Right cardiac atrium (tissue), 5 donors: ENCODE results near the gene MGAT1. TPM values are rescaled to one million over a fixed set of nuclear protein-coding genes. Genes with fewer than 3 reads are reported as not detected.

Source experiments
- ATAC-seq, 2 donors: fragments of 200-7000 bp; cut with Tn5 transposase; one replicate each; pipeline versions ENCODE4 v1.8.0 to v1.9.1; 2020; ENCODE audit warnings: moderate library complexity in 2 of 2, mild to moderate bottlenecking in 1 of 2
- DNase-seq, 3 donors: peaks; one replicate each; pipeline ENCODE4 v3.0.0-alpha.2; 2020
- H3K27ac ChIP-seq: one replicate; pipeline ENCODE4 v1.5.1; 2013; ENCODE audit warnings: mild to moderate bottlenecking, low read length, control low read depth, moderate library complexity
- H3K27me3 ChIP-seq: one replicate; pipeline ENCODE4 v1.6.1; 2013; ENCODE audit not compliant: control insufficient read depth, insufficient read depth
- H3K4me1 ChIP-seq: one replicate; pipeline ENCODE4 v1.6.1; 2013; ENCODE audit warnings: low read length; ENCODE audit not compliant: control insufficient read depth, insufficient read depth
- H3K4me3 ChIP-seq: one replicate; pipeline ENCODE4 v1.5.1; 2013; ENCODE audit warnings: low read length, control low read depth
- H3K9me3 ChIP-seq: one replicate; pipeline ENCODE4 v1.6.1; 2013; ENCODE audit warnings: low read length; ENCODE audit not compliant: control insufficient read depth
- WGBS: extraction: QIAGEN DNeasy Blood & Tissue Kit; methylation state at CpG from one replicate; pipeline ENCODE4 v1.1.7; 2013; 5-methylcytosine and 5-hydroxymethylcytosine counted together
- intact Hi-C, 4 donors: fragments of 100-400 bp; cut with DNase I; formaldehyde crosslinking; loops; one replicate each; pipeline versions ENCODE4 v1.11.0 to v1.14.0; 2022 to 2023
- long read RNA-seq, 4 donors: library from polyadenylated mRNA; unstranded; transcript quantifications; one replicate each; pipeline ENCODE4 v2.0.0, GENCODE V29; 2020 to 2021
- polyA plus RNA-seq: library from polyadenylated mRNA; stranded (reverse); fragments of 200-250 nt; gene quantifications from one replicate; pipeline ENCODE4 v1.2.3, GENCODE V29; 2013
- total RNA-seq, 4 donors: library from RNA; stranded (reverse); fragmentation: NEBNext Ultra II Directional; extraction: Animal tissue kit (Norgen Biotek cat#: 25700); gene quantifications; one replicate each; pipeline ENCODE4 v1.2.1, GENCODE V29; 2021
- donor health status: healthy with polysubstance abuse.
- donor health status: DM: no; HTN: yes; CAD: no.
- donor health status: DM: no; HTN: no; CAD: no.
- donor health status: DM: no; HTN: yes; CAD: no; lungs with severe emphysema.
- donor health status: DM: yes; HTN: yes; CAD: no.

MGAT1 gene
- total RNA-seq (100 to 1,000 TPM in 1 of 4 donors, 10 to 100 TPM in 3; 74.3 to 119 (median 82.7) TPM), polyA plus RNA-seq (87.6 TPM)
- long read RNA-seq, donor 1, transcript MGAT1-204 (2 exons, 1,919 nt): minor isoform, 6 of 305 reads
- long read RNA-seq, donor 1, transcript MGAT1-203 (3 exons, 3,077 nt): minor isoform, 46 of 305 reads
- long read RNA-seq, donor 1, transcript MGAT1-201 (2 exons, 2,761 nt): major isoform, 152 of 305 reads
- long read RNA-seq, donor 1, partial matches to known transcripts: 5 of 305 reads
- long read RNA-seq, donor 1, other reads (novel, unspliced or antisense): 93 of 305 reads
- long read RNA-seq, donor 2, transcript MGAT1-201 (2 exons, 2,761 nt): major isoform, 86 of 159 reads
- long read RNA-seq, donor 2, transcript MGAT1-204 (2 exons, 1,919 nt): minor isoform, 7 of 159 reads
- long read RNA-seq, donor 2, transcript MGAT1-203 (3 exons, 3,077 nt): minor isoform, 47 of 159 reads
- long read RNA-seq, donor 2, partial matches to known transcripts: 1 of 159 reads
- long read RNA-seq, donor 2, other reads (novel, unspliced or antisense): 16 of 159 reads
- long read RNA-seq, donor 3, transcript MGAT1-204 (2 exons, 1,919 nt): minor isoform, 8 of 835 reads
- long read RNA-seq, donor 3, transcript MGAT1-201 (2 exons, 2,761 nt): major isoform, 616 of 835 reads
- long read RNA-seq, donor 3, transcript MGAT1-203 (3 exons, 3,077 nt): minor isoform, 49 of 835 reads
- long read RNA-seq, donor 3, partial matches to known transcripts: 1 of 835 reads
- long read RNA-seq, donor 3, other reads (novel, unspliced or antisense): 149 of 835 reads
- long read RNA-seq, donor 4, transcript MGAT1-201 (2 exons, 2,761 nt): major isoform, 80 of 158 reads
- long read RNA-seq, donor 4, transcript MGAT1-204 (2 exons, 1,919 nt): minor isoform, 11 of 158 reads
- long read RNA-seq, donor 4, transcript MGAT1-203 (3 exons, 3,077 nt): minor isoform, 37 of 158 reads
- long read RNA-seq, donor 4, partial matches to known transcripts: 0 of 158 reads
- long read RNA-seq, donor 4, other reads (novel, unspliced or antisense): 24 of 158 reads

- DNase-seq: peak; percentile 92 to 96 (median 96)
- ATAC-seq: peak; percentile 89 to 92
- intact Hi-C loops: loop anchor here in 2 of 4 donors (10.0 kb wide), 2 partner anchors 52 to 62 kb away; partner anchors contain the start of gene ZFP62 (in 1 of the 2)
- Histone ChIP-seq H3K4me1 (peaks cover 42% of the 10 kb centered on the region), H3K27me3 (no peaks in the 10 kb centered on the region), H3K4me3 (peak within 1 kb of the TSS; percentile 72), H3K27ac (peak within 1 kb of the TSS; percentile 98), H3K9me3 (no peaks in the 10 kb centered on the region)
- under 1% methylated on average over 87 of the region's 87 CpGs for WGBS
Observed at GRCh38 chr5:180802325-180803180, at the start of gene MGAT1. TSS of gene MGAT1 (minus strand) at chr5:180802806. CDS start at chr5:180792971, 9,835 bp downstream.

- Histone ChIP-seq H3K4me1 (no peaks in the 10 kb centered on the region), H3K9me3 (no peaks in the 10 kb centered on the region), H3K4me3 (no peak overlapping the region), H3K27me3 (no peaks in the 10 kb centered on the region), H3K27ac (no peak overlapping the region)
- ATAC-seq: no peak
- DNase-seq: no peak
- 97% methylated on average over 10 of the region's 10 CpGs for WGBS
- intact Hi-C loops: loop anchor here in 1 of 4 donors (10.0 kb wide), 1 partner anchor 46 kb away; the partner anchor contains the start of gene MGAT1
Observed at GRCh38 chr5:180850434-180851078, 48.0 kb upstream of the MGAT1 start.

GRCh38 chr5:180849827-180850226 is 47.2 kb upstream of the MGAT1 start:
- ATAC-seq (no peak), DNase-seq (no peak)
- intact Hi-C loops: loop anchor here in 2 of 4 donors (10.0 kb wide), 2 partner anchors 45 to 55 kb away; partner anchors contain the start of gene MGAT1 (in 1 of the 2)
- H3K27me3 ChIP-seq: no peaks in the 10 kb centered on the region
- H3K27ac ChIP-seq: no peak overlapping the region
- 95% methylated on average over 4 of the region's 4 CpGs for WGBS
- no peaks in the 10 kb centered on the region for H3K9me3 ChIP-seq
- H3K4me1 ChIP-seq: no peaks in the 10 kb centered on the region
- no peak overlapping the region for H3K4me3 ChIP-seq

- intact Hi-C loops: loop anchor here in 1 of 4 donors (10.0 kb wide), 1 partner anchor 54 kb away; no protein-coding TSS in a partner anchor
- no peaks in the 10 kb centered on the region for H3K4me1 ChIP-seq
- H3K9me3 ChIP-seq: no peaks in the 10 kb centered on the region
- ATAC-seq (no peak), DNase-seq (no peak)
- H3K4me3 ChIP-seq: no peak overlapping the region
- H3K27ac ChIP-seq: no peak overlapping the region
- WGBS: 100% methylated on average over 1 of the region's 1 CpG
- H3K27me3 ChIP-seq: no peaks in the 10 kb centered on the region
Observed at GRCh38 chr5:180848878-180849277, 46.3 kb upstream of the MGAT1 start.

GRCh38 chr5:180848265-180848664 is 45.7 kb upstream of the MGAT1 start:
- H3K9me3 ChIP-seq: no peaks in the 10 kb centered on the region
- ATAC-seq (no peak), DNase-seq (no peak)
- no peaks in the 10 kb centered on the region for H3K4me1 ChIP-seq
- intact Hi-C loops: loop anchor here in 1 of 4 donors (10.0 kb wide), 1 partner anchor 53 kb away; no protein-coding TSS in a partner anchor
- WGBS: 98% methylated on average over 1 of the region's 1 CpG
- H3K27ac ChIP-seq: no peak overlapping the region
- no peak overlapping the region for H3K4me3 ChIP-seq
- H3K27me3 ChIP-seq: no peaks in the 10 kb centered on the region

GRCh38 chr5:180847026-180847425 is 44.4 kb upstream of the MGAT1 start:
- H3K27me3 ChIP-seq: no peaks in the 10 kb centered on the region

GRCh38 chr5:180844858-180845257 is 42.3 kb upstream of the MGAT1 start:
- Histone ChIP-seq H3K27me3 (no peaks in the 10 kb centered on the region), H3K4me1 (no peaks in the 10 kb centered on the region), H3K27ac (no peak overlapping the region), H3K4me3 (no peak overlapping the region), H3K9me3 (no peaks in the 10 kb centered on the region)
- intact Hi-C loops: loop anchor here in 1 of 4 donors (10.0 kb wide), 1 partner anchor 50 kb away; no protein-coding TSS in a partner anchor
- WGBS: 100% methylated on average over 1 of the region's 1 CpG
- DNase-seq (no peak), ATAC-seq (no peak)

More at GRCh38 chr5:180847026-180847425, 44.4 kb upstream of the MGAT1 start:
- no peaks in the 10 kb centered on the region for H3K9me3 ChIP-seq
- no peak for DNase-seq
- 31% methylated on average over 3 of the region's 3 CpGs for WGBS
- intact Hi-C loops: loop anchor here in 1 of 4 donors (10.0 kb wide), 1 partner anchor 52 kb away; no protein-coding TSS in a partner anchor
- H3K4me3 ChIP-seq: no peak overlapping the region
- H3K4me1 ChIP-seq: no peaks in the 10 kb centered on the region
- ATAC-seq: no peak
- H3K27ac ChIP-seq: no peak overlapping the region

GRCh38 chr5:180844432-180844831 is 41.8 kb upstream of the MGAT1 start:
- Histone ChIP-seq H3K27ac (no peak overlapping the region), H3K4me1 (no peaks in the 10 kb centered on the region), H3K9me3 (no peaks in the 10 kb centered on the region), H3K27me3 (no peaks in the 10 kb centered on the region), H3K4me3 (no peak overlapping the region)
- DNase-seq (no peak), ATAC-seq (no peak)
- intact Hi-C loops: loop anchor here in 1 of 4 donors (10.0 kb wide), 1 partner anchor 50 kb away; no protein-coding TSS in a partner anchor
- 70% methylated on average over 3 of the region's 3 CpGs for WGBS

GRCh38 chr5:180839935-180840334 is 37.3 kb upstream of the MGAT1 start:
- ATAC-seq: no peak
- intact Hi-C loops: loop anchor here in 1 of 4 donors (10.0 kb wide), 1 partner anchor 45 kb away; no protein-coding TSS in a partner anchor
- H3K27me3 ChIP-seq: no peaks in the 10 kb centered on the region
- no peak overlapping the region for H3K27ac ChIP-seq
- no peak overlapping the region for H3K4me3 ChIP-seq
- no peaks in the 10 kb centered on the region for H3K4me1 ChIP-seq
- WGBS: 92% methylated on average over 3 of the region's 3 CpGs
- no peaks in the 10 kb centered on the region for H3K9me3 ChIP-seq
- no peak for DNase-seq
